ENCODE results near the gene MPP4.

DNA sequence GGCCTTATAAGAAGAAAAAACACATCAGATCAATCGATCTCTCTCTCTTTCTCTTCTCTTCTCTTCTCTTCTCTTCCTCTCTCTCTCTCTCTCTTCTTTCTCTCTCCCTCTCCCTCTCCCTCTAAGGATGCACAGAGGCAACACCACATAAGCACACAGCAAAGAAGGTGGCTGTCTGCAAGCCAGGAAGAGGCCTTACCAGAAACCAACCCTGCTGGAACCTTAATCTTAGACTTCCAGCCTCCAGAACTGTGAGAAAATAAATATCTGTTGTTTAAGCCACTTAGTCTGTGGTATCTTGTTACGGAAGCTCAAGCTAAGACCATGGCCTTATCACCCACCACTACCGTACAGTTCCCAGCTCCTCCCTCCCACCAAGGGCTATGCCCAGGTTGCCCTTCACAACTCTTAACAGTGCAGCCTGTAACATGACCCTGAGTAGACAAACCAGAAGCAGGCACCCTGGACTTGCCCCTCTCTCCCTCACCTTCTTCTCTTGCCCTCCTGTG is 30.0 kb downstream of the MPP4 start:
- TF ChIP-seq CTCF (IDR thresholded peaks at IDR 0.05; ENCODE audit: low read depth, low read length) (no peak), EZH2phosphoT487 (IDR thresholded peaks at IDR 0.05; ENCODE audit: low read depth) (no peak)
